LNCaP clone FGC (cell line): ENCODE data around the gene STX17.

Experiments used
- DNase-seq: peaks from one replicate; pipeline ENCODE4 v3.0.0-alpha.2; 2011; ENCODE audit warnings: low read depth
- H3K4me3 ChIP-seq: 2 replicates; pipeline ENCODE4 v1.5.1; 2011; ENCODE audit warnings: mild to moderate bottlenecking, low read depth, low read length, control low read depth
- CTCF ChIP-seq: IDR thresholded peaks from 2 replicates; pipeline ENCODE4 v1.5.1; 2012; ENCODE audit warnings: mild to moderate bottlenecking; ENCODE audit not compliant: control insufficient read depth, insufficient read depth; ENCODE audit errors: extremely low read depth

Gene STX17

GRCh38 chr9:99966001-99966400 is 59.5 kb downstream of the STX17 start:
- TF ChIP-seq CTCF: no peak
- H3K4me3 ChIP-seq: no peak overlapping the region
- no peak for DNase-seq

- no peak overlapping the region for H3K4me3 ChIP-seq
- TF ChIP-seq CTCF: no peak
- DNase-seq: no peak
Observed at GRCh38 chr9:99966716-99967115, 60.3 kb downstream of the STX17 start.

GRCh38 chr9:99967457-99967856 is 61.0 kb downstream of the STX17 start:
- no peak for DNase-seq
- no peak overlapping the region for H3K4me3 ChIP-seq
- no peak for TF ChIP-seq CTCF

GRCh38 chr9:99970481-99970880 is 64.0 kb downstream of the STX17 start:
- H3K4me3 ChIP-seq: no peak overlapping the region
- no peak for DNase-seq
- TF ChIP-seq CTCF: no peak

GRCh38 chr9:99971410-99971809 is 65.0 kb downstream of the STX17 start:
- no peak overlapping the region for H3K4me3 ChIP-seq
- DNase-seq: peak; percentile 52
- TF ChIP-seq CTCF: no peak

- no peak for DNase-seq
- TF ChIP-seq CTCF: no peak
- H3K4me3 ChIP-seq: no peak overlapping the region
Observed at GRCh38 chr9:99973455-99973854, 67.0 kb downstream of the STX17 start.

GRCh38 chr9:99977033-99977792 is 70.8 kb downstream of the STX17 start:
- no peak overlapping the region for H3K4me3 ChIP-seq
- DNase-seq: no peak
- no peak for TF ChIP-seq CTCF
